T-helper 2 cell treated with Interferon-gamma antibody and Interleukin-4, amounts not matched to agents 5 μg/mL and 100 μg/mL, for 36 hours (primary cell): ENCODE measurements around the gene PLEKHA6.

Experiments used
- DNase-seq: peaks from one replicate; pipeline ENCODE4 v3.0.0; 2021; ENCODE audit warnings: low spot score
- H3K27ac Mint-ChIP-seq: one replicate; pipeline ENCODE4 v1.8.0; 2021; ENCODE audit warnings: mild to moderate bottlenecking, mixed read lengths
- H3K27me3 Mint-ChIP-seq: one replicate; pipeline ENCODE4 v1.8.0; 2021; ENCODE audit warnings: low read depth, mixed read lengths
- H3K36me3 Mint-ChIP-seq: one replicate; pipeline ENCODE4 v1.8.0; 2021; ENCODE audit warnings: low read depth, mixed read lengths
- H3K4me1 Mint-ChIP-seq: one replicate; pipeline ENCODE4 v1.8.0; 2021; ENCODE audit warnings: low read depth, mixed read lengths
- H3K4me3 Mint-ChIP-seq: one replicate; pipeline ENCODE4 v1.8.0; 2022; ENCODE audit warnings: mild to moderate bottlenecking, moderate library complexity, mixed read lengths
- H3K9me3 Mint-ChIP-seq: one replicate; pipeline ENCODE4 v1.8.0; 2021; ENCODE audit warnings: mixed read lengths

PLEKHA6 gene

GRCh38 chr1:204342310-204342709 lies 17.4 kb downstream of the PLEKHA6 start:
- peaks cover 7% of the 10 kb centered on the region for H3K27me3 Mint-ChIP-seq
- no peak overlapping the region for H3K4me3 Mint-ChIP-seq
- no peaks in the 10 kb centered on the region for H3K36me3 Mint-ChIP-seq
- DNase-seq = no peak
- H3K27ac Mint-ChIP-seq = no peak overlapping the region
- H3K4me1 Mint-ChIP-seq = no peaks in the 10 kb centered on the region
- H3K9me3 Mint-ChIP-seq = no peaks in the 10 kb centered on the region

DNA sequence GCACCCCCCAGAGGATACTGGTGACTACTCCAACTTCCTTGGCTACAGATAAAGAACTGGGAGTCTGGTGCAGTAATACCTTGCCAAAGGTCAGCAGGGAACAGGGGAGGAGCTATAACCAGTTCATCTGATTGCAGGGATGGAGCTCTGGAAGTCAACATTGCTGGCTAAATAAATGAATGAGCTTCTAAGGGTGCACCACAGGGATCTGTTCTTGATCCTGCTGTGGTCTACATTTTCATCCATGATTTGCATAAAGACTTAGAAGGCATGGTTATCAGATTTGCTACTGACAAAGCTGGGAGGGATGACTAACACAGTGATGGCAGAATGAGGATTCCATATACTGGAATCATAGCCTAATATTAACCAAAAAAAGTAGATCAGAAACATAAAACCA lies 18.3 kb downstream of the PLEKHA6 start:
- no peaks in the 10 kb centered on the region for H3K36me3 Mint-ChIP-seq
- peaks cover 7% of the 10 kb centered on the region for H3K27me3 Mint-ChIP-seq
- no peaks in the 10 kb centered on the region for H3K4me1 Mint-ChIP-seq
- H3K27ac Mint-ChIP-seq = no peak overlapping the region
- no peaks in the 10 kb centered on the region for H3K9me3 Mint-ChIP-seq
- H3K4me3 Mint-ChIP-seq = no peak overlapping the region
- no peak for DNase-seq

- Mint-ChIP-seq H3K9me3 (no peaks in the 10 kb centered on the region), H3K4me3 (no peak overlapping the region), H3K27me3 (peaks cover 7% of the 10 kb centered on the region), H3K36me3 (no peaks in the 10 kb centered on the region), H3K4me1 (no peaks in the 10 kb centered on the region), H3K27ac (no peak overlapping the region)
- no peak for DNase-seq
Observed at GRCh38 chr1:204340081-204340889, 19.4 kb downstream of the PLEKHA6 start.

DNA sequence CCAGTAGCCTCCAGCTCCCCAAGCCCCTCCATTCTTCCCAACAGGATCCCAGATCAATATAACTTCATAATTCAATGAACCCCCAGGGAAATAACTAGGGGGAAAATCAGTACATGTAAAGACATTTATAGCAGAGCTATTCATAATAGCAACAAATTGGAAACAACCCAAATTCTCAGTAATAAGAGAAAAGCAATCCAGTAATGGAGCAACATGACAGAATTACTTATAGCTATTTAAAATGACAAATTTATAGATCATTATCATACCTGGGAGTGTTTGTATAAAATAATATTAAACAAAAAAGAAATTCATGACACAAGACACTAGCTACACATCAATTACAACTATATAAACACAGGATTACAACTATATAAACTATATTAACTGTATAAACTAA lies 20.2 kb downstream of the PLEKHA6 start:
- Mint-ChIP-seq H3K4me3 (no peak overlapping the region), H3K4me1 (no peaks in the 10 kb centered on the region), H3K27ac (no peak overlapping the region), H3K27me3 (peaks cover 7% of the 10 kb centered on the region), H3K36me3 (no peaks in the 10 kb centered on the region), H3K9me3 (no peaks in the 10 kb centered on the region)
- DNase-seq = no peak

DNA sequence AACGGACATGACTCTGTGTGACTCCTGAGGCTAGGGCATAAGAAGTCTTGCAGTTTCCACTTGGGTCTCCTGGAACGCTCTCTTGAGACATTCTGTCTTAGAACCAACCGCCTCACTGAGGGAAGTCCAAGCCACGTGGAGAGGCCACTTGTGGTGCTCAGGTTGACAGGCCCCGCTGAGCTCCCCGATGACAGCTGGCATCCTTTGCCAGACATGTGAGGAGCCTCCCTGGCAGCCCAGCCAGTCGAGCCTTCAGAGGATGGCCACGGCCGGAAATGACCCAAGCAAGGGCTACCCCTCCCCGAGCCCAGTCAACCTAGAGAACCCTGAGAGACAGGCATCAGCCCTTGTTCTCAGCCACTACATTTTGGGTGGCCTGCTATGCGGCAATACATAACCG lies 20.7 kb downstream of the PLEKHA6 start:
- no peak overlapping the region for H3K4me3 Mint-ChIP-seq
- H3K9me3 Mint-ChIP-seq = no peaks in the 10 kb centered on the region
- peaks cover 7% of the 10 kb centered on the region for H3K27me3 Mint-ChIP-seq
- H3K27ac Mint-ChIP-seq = no peak overlapping the region
- no peak for DNase-seq
- no peaks in the 10 kb centered on the region for H3K36me3 Mint-ChIP-seq
- H3K4me1 Mint-ChIP-seq = no peaks in the 10 kb centered on the region

- DNase-seq = no peak
- Mint-ChIP-seq H3K36me3 (no peaks in the 10 kb centered on the region), H3K4me3 (no peak overlapping the region), H3K27ac (no peak overlapping the region), H3K27me3 (peaks cover 5% of the 10 kb centered on the region), H3K9me3 (no peaks in the 10 kb centered on the region), H3K4me1 (no peaks in the 10 kb centered on the region)
Observed at GRCh38 chr1:204338360-204338759, 21.4 kb downstream of the PLEKHA6 start.

GRCh38 chr1:204337583-204337982 lies 22.1 kb downstream of the PLEKHA6 start:
- no peak overlapping the region for H3K27ac Mint-ChIP-seq
- no peak for DNase-seq
- no peak overlapping the region for H3K4me3 Mint-ChIP-seq
- H3K36me3 Mint-ChIP-seq = no peaks in the 10 kb centered on the region
- H3K9me3 Mint-ChIP-seq = no peaks in the 10 kb centered on the region
- H3K4me1 Mint-ChIP-seq = no peaks in the 10 kb centered on the region
- H3K27me3 Mint-ChIP-seq = peaks cover 5% of the 10 kb centered on the region

DNA sequence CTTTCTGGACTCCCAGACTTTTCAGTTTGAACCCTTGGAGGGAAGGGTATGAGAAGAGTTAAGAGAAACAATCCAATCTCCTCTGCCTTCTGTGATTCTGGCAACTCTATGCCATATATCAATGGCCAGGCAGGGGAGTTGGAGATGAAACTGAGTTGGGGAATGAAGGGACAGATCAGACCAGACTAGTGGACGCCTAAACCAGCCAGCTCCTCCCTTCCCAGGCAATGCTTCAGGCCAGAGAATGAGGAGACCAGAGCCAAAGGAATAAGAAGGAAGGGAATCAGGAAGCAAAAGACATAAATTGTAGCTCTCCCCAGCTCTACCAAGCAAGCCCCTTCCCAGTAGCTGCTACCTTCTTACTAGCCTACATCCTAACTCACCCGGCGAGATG lies 22.7 kb downstream of the PLEKHA6 start:
- H3K4me1 Mint-ChIP-seq = no peaks in the 10 kb centered on the region
- no peak overlapping the region for H3K27ac Mint-ChIP-seq
- H3K4me3 Mint-ChIP-seq = no peak overlapping the region
- DNase-seq = no peak
- H3K36me3 Mint-ChIP-seq = no peaks in the 10 kb centered on the region
- H3K9me3 Mint-ChIP-seq = no peaks in the 10 kb centered on the region
- peaks cover 5% of the 10 kb centered on the region for H3K27me3 Mint-ChIP-seq

DNA sequence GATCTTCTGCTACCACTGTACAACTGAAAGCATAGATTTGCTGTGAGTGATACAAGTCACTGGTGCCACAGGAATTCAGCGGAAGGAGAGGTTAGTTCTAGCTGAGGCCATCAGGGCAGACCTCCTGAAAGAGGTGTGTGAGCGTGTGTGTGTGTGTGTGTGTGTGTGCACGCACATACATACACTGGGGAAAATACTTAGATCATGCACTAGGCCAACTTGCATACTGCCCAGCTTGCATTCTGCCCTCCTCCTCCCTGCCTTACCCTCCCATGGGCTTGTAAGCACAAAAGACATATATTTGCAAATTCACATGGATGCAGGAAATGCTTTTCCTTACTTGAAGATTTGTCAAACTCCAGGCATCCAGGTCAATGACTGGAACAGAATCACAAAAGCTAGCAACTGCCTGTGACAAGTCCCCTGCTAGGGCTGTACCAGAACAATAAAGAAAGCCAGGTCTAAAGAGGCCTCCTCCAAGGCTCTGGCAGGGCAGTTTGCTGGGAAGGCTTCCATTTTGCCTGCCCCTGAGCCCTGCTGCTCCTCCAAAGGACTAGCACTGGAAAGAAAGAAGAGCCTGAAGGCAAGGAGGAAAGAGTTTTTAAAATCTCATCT lies 23.2 kb downstream of the PLEKHA6 start:
- no peak for DNase-seq
- H3K27ac Mint-ChIP-seq = no peak overlapping the region
- H3K36me3 Mint-ChIP-seq = no peaks in the 10 kb centered on the region
- no peak overlapping the region for H3K4me3 Mint-ChIP-seq
- peaks cover 5% of the 10 kb centered on the region for H3K27me3 Mint-ChIP-seq
- H3K9me3 Mint-ChIP-seq = no peaks in the 10 kb centered on the region
- no peaks in the 10 kb centered on the region for H3K4me1 Mint-ChIP-seq

GRCh38 chr1:204335533-204335932 lies 24.2 kb downstream of the PLEKHA6 start:
- no peaks in the 10 kb centered on the region for H3K9me3 Mint-ChIP-seq
- H3K4me3 Mint-ChIP-seq = no peak overlapping the region
- no peaks in the 10 kb centered on the region for H3K4me1 Mint-ChIP-seq
- no peak overlapping the region for H3K27ac Mint-ChIP-seq
- no peak for DNase-seq
- no peaks in the 10 kb centered on the region for H3K36me3 Mint-ChIP-seq
- H3K27me3 Mint-ChIP-seq = peaks cover 5% of the 10 kb centered on the region

DNA sequence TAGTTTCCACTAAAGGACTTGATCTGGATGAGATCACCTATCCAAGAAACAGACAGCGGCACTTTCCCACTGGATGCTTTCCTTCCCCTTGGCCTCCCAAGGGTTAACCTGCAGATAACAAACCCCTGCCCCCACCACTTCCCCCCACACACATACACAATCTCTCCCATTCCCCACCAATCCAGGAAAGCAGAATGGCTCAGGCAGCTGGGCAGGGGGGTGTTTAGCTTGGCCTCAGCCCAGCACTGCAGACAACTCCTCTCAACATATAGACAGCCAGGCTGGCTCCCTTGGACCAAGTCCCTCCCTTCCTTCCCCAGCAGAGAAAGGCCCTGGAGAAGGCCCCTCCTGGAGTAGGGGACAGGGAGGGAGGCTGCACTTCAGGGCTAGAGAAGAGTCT lies 24.6 kb downstream of the PLEKHA6 start:
- Mint-ChIP-seq H3K36me3 (no peaks in the 10 kb centered on the region), H3K4me3 (no peak overlapping the region), H3K9me3 (no peaks in the 10 kb centered on the region), H3K27ac (no peak overlapping the region), H3K4me1 (no peaks in the 10 kb centered on the region), H3K27me3 (peaks cover 5% of the 10 kb centered on the region)
- no peak for DNase-seq

DNA sequence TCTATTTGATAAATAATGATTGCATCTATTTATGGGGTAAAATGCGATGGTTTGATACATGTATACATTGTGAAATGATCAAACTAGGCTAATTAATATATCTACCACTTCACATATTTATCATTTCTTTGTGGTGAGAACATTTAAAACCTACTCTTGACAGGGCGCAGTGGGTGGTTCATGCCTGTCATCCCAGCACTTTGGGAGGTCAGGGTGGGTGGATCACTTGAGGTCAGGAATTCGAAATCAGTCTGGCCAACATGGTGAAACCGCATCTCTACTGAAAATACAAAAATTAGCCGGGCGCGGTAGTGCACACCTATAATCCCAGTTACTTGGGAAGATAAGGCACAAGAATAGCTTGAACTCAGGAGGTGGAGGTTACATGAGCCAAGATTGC lies 25.3 kb downstream of the PLEKHA6 start:
- no peaks in the 10 kb centered on the region for H3K36me3 Mint-ChIP-seq
- no peaks in the 10 kb centered on the region for H3K9me3 Mint-ChIP-seq
- H3K27ac Mint-ChIP-seq = no peak overlapping the region
- no peak overlapping the region for H3K4me3 Mint-ChIP-seq
- no peaks in the 10 kb centered on the region for H3K4me1 Mint-ChIP-seq
- no peak for DNase-seq
- H3K27me3 Mint-ChIP-seq = peaks cover 5% of the 10 kb centered on the region

DNA sequence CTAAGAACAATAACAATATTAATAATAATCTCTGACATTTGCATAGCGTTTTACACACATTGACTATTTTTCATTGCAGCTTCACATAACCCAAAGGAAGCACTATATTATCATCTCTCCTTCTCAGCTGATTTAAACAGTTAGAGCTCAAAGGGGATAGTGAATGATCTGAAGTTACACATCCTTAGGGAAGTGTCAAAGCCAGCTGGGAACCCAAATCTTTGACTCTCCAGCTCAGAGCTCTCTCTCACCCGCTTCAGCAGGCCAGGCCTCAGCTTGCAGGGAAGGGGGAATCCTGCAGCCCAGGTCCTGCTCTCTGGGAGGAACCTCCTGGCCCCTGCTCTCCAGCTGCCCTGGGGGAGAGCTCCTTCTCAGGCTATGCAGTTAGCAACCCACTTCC lies 26.3 kb downstream of the PLEKHA6 start:
- Mint-ChIP-seq H3K36me3 (no peaks in the 10 kb centered on the region), H3K4me1 (no peaks in the 10 kb centered on the region), H3K27me3 (peaks cover 2% of the 10 kb centered on the region)

GRCh38 chr1:204331847-204332487 lies 27.8 kb downstream of the PLEKHA6 start:
- Mint-ChIP-seq H3K27ac (no peak overlapping the region), H3K4me3 (no peak overlapping the region), H3K4me1 (no peaks in the 10 kb centered on the region), H3K9me3 (no peaks in the 10 kb centered on the region), H3K27me3 (no peaks in the 10 kb centered on the region), H3K36me3 (no peaks in the 10 kb centered on the region)
- no peak for DNase-seq

More for the DNA sequence above, 26.3 kb downstream of the PLEKHA6 start:
- DNase-seq = no peak
- Mint-ChIP-seq H3K27ac (no peak overlapping the region), H3K4me3 (no peak overlapping the region), H3K9me3 (no peaks in the 10 kb centered on the region)
